ENCODE measurements around the gene CCDC106.

Gene CCDC106

DNA sequence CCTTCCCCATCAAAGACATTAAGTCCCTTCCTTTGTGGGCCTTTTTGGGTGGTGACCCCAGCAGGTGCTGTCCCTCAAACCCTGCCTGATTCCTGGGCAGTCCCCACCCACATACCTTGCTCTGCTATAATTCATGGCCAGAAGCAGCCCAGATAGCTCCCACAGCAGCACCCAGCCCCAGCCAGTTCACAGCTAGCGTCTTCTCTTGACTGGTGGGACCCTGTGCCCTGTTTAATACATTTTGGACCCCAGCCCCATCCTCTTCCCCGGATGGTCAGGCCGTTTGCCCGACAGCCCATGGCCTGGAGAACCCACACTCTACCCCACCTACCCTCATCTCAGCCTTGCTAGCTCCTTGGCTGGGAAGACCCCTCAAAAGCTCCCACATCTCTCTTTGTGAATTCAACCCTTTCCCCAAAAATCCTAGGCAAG lies 2.1 kb downstream of the CCDC106 start:
- Histone ChIP-seq H3K27ac (ENCODE audit: low read length) (no peak overlapping the region), H3K4me3 (ENCODE audit: low read length) (no peak overlapping the region), H3K36me3 (replicated peaks; ENCODE audit: insufficient read depth, low read length) (no peaks in the 10 kb centered on the region), H3K4me2 (ENCODE audit: low read depth, low read length) (no peak overlapping the region), H2AFZ (ENCODE audit: low read length) (no peak overlapping the region), H3K27me3 (replicated peaks; ENCODE audit: insufficient read depth, low read length) (no peaks in the 10 kb centered on the region), H3K9me2 (replicated peaks; ENCODE audit: insufficient read depth, low read length) (no peaks in the 10 kb centered on the region), H3K4me1 (ENCODE audit: low read length) (no peaks in the 10 kb centered on the region), H4K20me1 (ENCODE audit: insufficient read depth, low read length) (no peaks in the 10 kb centered on the region), H3K9ac (ENCODE audit: low read length) (no peak overlapping the region), H3K79me2 (ENCODE audit: low read length) (peaks cover 9% of the 10 kb centered on the region), H3F3A (ENCODE audit: insufficient read depth, low read length) (peaks cover 10% of the 10 kb centered on the region), H3K9me3 (replicated peaks; ENCODE audit: insufficient read depth, low read length) (no peaks in the 10 kb centered on the region)
- TF ChIP-seq EZH2phosphoT487 (IDR thresholded peaks at IDR 0.05; ENCODE audit: low read length) (no peak), EZH2 (optimal IDR thresholded peaks at IDR 0.05; ENCODE audit: low read depth, low read length) (no peak)
- TF ChIP-seq, protein P1, sequence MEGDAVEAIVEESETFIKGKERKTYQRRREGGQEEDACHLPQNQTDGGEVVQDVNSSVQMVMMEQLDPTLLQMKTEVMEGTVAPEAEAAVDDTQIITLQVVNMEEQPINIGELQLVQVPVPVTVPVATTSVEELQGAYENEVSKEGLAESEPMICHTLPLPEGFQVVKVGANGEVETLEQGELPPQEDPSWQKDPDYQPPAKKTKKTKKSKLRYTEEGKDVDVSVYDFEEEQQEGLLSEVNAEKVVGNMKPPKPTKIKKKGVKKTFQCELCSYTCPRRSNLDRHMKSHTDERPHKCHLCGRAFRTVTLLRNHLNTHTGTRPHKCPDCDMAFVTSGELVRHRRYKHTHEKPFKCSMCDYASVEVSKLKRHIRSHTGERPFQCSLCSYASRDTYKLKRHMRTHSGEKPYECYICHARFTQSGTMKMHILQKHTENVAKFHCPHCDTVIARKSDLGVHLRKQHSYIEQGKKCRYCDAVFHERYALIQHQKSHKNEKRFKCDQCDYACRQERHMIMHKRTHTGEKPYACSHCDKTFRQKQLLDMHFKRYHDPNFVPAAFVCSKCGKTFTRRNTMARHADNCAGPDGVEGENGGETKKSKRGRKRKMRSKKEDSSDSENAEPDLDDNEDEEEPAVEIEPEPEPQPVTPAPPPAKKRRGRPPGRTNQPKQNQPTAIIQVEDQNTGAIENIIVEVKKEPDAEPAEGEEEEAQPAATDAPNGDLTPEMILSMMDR (IDR thresholded peaks at IDR 0.05; ENCODE audit: low read length): no peak
- no peak for DNase-seq

DNA sequence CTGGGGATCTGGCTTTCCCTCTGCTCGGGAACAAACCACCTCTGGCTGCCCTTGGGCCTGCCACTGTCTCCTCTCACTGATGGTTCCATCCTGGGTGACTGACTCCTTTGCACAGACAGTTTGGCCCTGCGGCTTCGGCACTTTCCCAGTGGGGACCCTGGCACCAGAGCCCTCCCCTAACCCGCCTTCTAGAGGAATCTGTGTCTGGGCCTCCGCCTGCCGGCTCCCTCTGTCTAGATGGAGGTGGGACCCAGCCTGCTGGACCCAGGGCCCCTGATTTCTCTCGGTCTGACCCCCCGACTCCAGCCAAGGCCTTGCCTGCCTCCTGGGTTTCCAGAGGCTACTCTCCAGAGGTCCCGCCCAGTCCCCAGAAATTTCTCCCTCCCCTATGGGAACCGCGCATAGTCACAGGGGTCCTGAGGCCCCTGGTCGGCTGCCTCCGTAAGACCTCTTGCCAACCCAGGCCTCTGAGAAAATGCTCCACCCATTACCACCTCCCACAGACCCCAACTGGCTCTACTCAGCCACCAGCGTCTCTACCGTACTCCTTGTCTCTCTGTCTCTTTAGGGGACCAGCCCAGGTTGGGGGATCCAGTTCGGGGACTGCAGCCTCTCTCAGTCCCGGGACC lies 2.7 kb downstream of the CCDC106 start:
- peaks cover 10% of the 10 kb centered on the region for H3F3A ChIP-seq (ENCODE audit: insufficient read depth, low read length)
- H3K4me1 ChIP-seq (ENCODE audit: low read length): no peaks in the 10 kb centered on the region
- no peak overlapping the region for H3K4me2 ChIP-seq (ENCODE audit: low read depth, low read length)
- TF ChIP-seq EZH2phosphoT487 (IDR thresholded peaks at IDR 0.05; ENCODE audit: low read length) (no peak), EZH2 (optimal IDR thresholded peaks at IDR 0.05; ENCODE audit: low read depth, low read length) (no peak)
- TF ChIP-seq, protein P1 (IDR thresholded peaks at IDR 0.05; ENCODE audit: low read length): no peak
- H3K9ac ChIP-seq (ENCODE audit: low read length): no peak overlapping the region
- H3K27ac ChIP-seq (ENCODE audit: low read length): no peak overlapping the region
- no peak overlapping the region for H3K4me3 ChIP-seq (ENCODE audit: low read length)
- no peaks in the 10 kb centered on the region for H3K27me3 ChIP-seq (replicated peaks; ENCODE audit: insufficient read depth, low read length)
- no peak for DNase-seq
- H3K79me2 ChIP-seq (ENCODE audit: low read length): peaks cover 9% of the 10 kb centered on the region
- H4K20me1 ChIP-seq (ENCODE audit: insufficient read depth, low read length): peaks cover under 1% of the 10 kb centered on the region; the same call in 1 of the 2 replicates
- H3K36me3 ChIP-seq (replicated peaks; ENCODE audit: insufficient read depth, low read length): no peaks in the 10 kb centered on the region
- no peaks in the 10 kb centered on the region for H3K9me3 ChIP-seq (replicated peaks; ENCODE audit: insufficient read depth, low read length)
- H3K9me2 ChIP-seq (replicated peaks; ENCODE audit: insufficient read depth, low read length): no peaks in the 10 kb centered on the region
- no peak overlapping the region for H2AFZ ChIP-seq (ENCODE audit: low read length)

DNA sequence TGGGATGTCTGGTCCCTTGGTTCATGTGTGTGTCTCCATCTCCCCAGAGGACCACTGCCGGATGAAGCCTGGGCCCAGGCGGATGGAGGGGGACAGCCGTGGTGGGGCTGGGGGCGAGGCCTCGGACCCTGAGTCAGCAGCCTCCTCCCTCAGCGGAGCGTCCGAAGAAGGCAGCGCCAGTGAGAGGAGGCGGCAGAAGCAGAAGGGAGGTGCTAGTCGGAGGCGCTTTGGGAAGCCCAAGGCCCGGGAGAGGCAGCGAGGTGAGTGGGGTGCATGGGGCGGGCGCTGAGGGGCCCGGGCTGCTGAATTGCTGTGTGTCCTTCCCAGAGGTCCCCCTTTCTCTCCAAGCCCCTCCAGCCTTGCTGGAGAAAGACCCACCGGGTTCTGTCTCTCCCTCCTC lies 3.2 kb downstream of the CCDC106 start:
- no peak overlapping the region for H3K9ac ChIP-seq (ENCODE audit: low read length)
- no peaks in the 10 kb centered on the region for H3K27me3 ChIP-seq (replicated peaks; ENCODE audit: insufficient read depth, low read length)
- no peak overlapping the region for H3K4me3 ChIP-seq (ENCODE audit: low read length)
- TF ChIP-seq, protein P1 (IDR thresholded peaks at IDR 0.05; ENCODE audit: low read length): no peak
- no peak for TF ChIP-seq EZH2 (optimal IDR thresholded peaks at IDR 0.05; ENCODE audit: low read depth, low read length)
- no peak for TF ChIP-seq EZH2phosphoT487 (IDR thresholded peaks at IDR 0.05; ENCODE audit: low read length)
- no peaks in the 10 kb centered on the region for H3K36me3 ChIP-seq (replicated peaks; ENCODE audit: insufficient read depth, low read length)
- no peak overlapping the region for H3K4me2 ChIP-seq (ENCODE audit: low read depth, low read length)
- H2AFZ ChIP-seq (ENCODE audit: low read length): no peak overlapping the region
- H3F3A ChIP-seq (ENCODE audit: insufficient read depth, low read length): peaks cover 10% of the 10 kb centered on the region
- no peaks in the 10 kb centered on the region for H3K9me2 ChIP-seq (replicated peaks; ENCODE audit: insufficient read depth, low read length)
- no peaks in the 10 kb centered on the region for H3K9me3 ChIP-seq (replicated peaks; ENCODE audit: insufficient read depth, low read length)
- peaks cover 6% of the 10 kb centered on the region; the same call in 1 of the 2 replicates for H4K20me1 ChIP-seq (ENCODE audit: insufficient read depth, low read length)
- 0 out of 2 replicates have a peak, but pooled peaks cover 3% of the 10 kb centered on the region for H3K4me1 ChIP-seq (ENCODE audit: low read length)
- no peak overlapping the region for H3K27ac ChIP-seq (ENCODE audit: low read length)
- H3K79me2 ChIP-seq (ENCODE audit: low read length): peaks cover 13% of the 10 kb centered on the region
- no peak for DNase-seq

All from MM.1S (cell line).